CD4-positive, CD25-positive, alpha-beta regulatory T cell (primary cell): ENCODE results near the gene SPECC1. TPM values are rescaled to one million over a fixed set of nuclear protein-coding genes. Genes with fewer than 3 reads are reported as not detected.
A peak's percentile ranks its signal among the peaks of the same experiment; 100 is the strongest.

ENCODE experiments used
- ATAC-seq, 2 donors: fragments of 150-1000 bp; cut with Tn5 transposase; one replicate each; pipeline ENCODE4 v1.10.0; 2021; ENCODE audit warnings: low read depth in 2 of 2, moderate number of reproducible peaks in 2 of 2, moderate library complexity in 1 of 2
- DNase-seq, 3 donors: peaks; one replicate each; pipeline versions ENCODE4 v3.0.0 to v3.0.0-alpha.2; 2012 to 2022; ENCODE audit warnings: mixed read lengths in 1 of 3
- H3K27ac ChIP-seq: one replicate; pipeline ENCODE4 v1.7.0; 2013; ENCODE audit warnings: mild to moderate bottlenecking, low read length; ENCODE audit not compliant: insufficient read depth, poor library complexity, severe bottlenecking
- H3K27me3 ChIP-seq: one replicate; pipeline ENCODE4 v1.7.0; 2013; ENCODE audit warnings: low read length; ENCODE audit not compliant: control insufficient read depth, insufficient read depth
- H3K36me3 ChIP-seq: one replicate; pipeline ENCODE4 v1.7.0; 2013; ENCODE audit warnings: mild to moderate bottlenecking, low read length, moderate library complexity; ENCODE audit not compliant: control insufficient read depth, insufficient read depth
- H3K4me1 ChIP-seq: 2 replicates; pipeline ENCODE4 v1.7.0; 2013; ENCODE audit warnings: mild to moderate bottlenecking, low read length; ENCODE audit not compliant: insufficient read depth, control insufficient read depth, poor library complexity, severe bottlenecking
- H3K4me3 ChIP-seq: one replicate; pipeline ENCODE4 v1.7.0; 2013; ENCODE audit warnings: low read depth, mild to moderate bottlenecking, low read length, moderate library complexity
- H3K9me3 ChIP-seq, 2 experiments: 1 replicate in 1 of 2; 2 replicates in 1 of 2; pipeline ENCODE4 v1.7.0; 2013; ENCODE audit warnings: low read length in 2 of 2, mild to moderate bottlenecking in 1 of 2, moderate library complexity in 1 of 2; ENCODE audit not compliant: control insufficient read depth in 2 of 2
- H3K27ac Mint-ChIP-seq, 3 donors: one replicate each; pipeline ENCODE4 v1.8.0; 2020 to 2022; ENCODE audit warnings: mild to moderate bottlenecking in 3 of 3, mixed read lengths in 3 of 3, moderate library complexity in 2 of 3
- H3K27me3 Mint-ChIP-seq: one replicate; pipeline ENCODE4 v1.8.0; 2022; ENCODE audit warnings: mild to moderate bottlenecking, mixed read lengths
- H3K36me3 Mint-ChIP-seq: one replicate; pipeline ENCODE4 v1.8.0; 2020; ENCODE audit warnings: mixed read lengths
- H3K4me1 Mint-ChIP-seq, 4 donors: one replicate each; pipeline ENCODE4 v1.8.0; 2020 to 2022; ENCODE audit warnings: mixed read lengths in 4 of 4, mild to moderate bottlenecking in 1 of 4
- H3K4me3 Mint-ChIP-seq, 4 donors: one replicate each; pipeline ENCODE4 v1.8.0; 2020 to 2022; ENCODE audit warnings: mild to moderate bottlenecking in 4 of 4, mixed read lengths in 4 of 4, moderate library complexity in 3 of 4
- H3K9me3 Mint-ChIP-seq, 7 donors: one replicate each; pipeline ENCODE4 v1.8.0; 2020 to 2022; ENCODE audit warnings: mixed read lengths in 7 of 7, mild to moderate bottlenecking in 3 of 7, moderate library complexity in 2 of 7
- polyA plus RNA-seq, 4 donors: library from polyadenylated mRNA; unstranded; fragments of 300-500 nt; fragmentation: Illumina TruSeq; gene quantifications; one replicate each; pipeline ENCODE4 v1.2.3, GENCODE V29; 2021
- total RNA-seq: library from RNA; stranded (reverse); gene quantifications from one replicate; pipeline ENCODE4 v1.2.3, GENCODE V29; 2022

SPECC1 gene
- total and polyA plus RNA-seq, 5 donors from 2014 or later: 0.62 to 6.5 (median 1.2) TPM

DNA sequence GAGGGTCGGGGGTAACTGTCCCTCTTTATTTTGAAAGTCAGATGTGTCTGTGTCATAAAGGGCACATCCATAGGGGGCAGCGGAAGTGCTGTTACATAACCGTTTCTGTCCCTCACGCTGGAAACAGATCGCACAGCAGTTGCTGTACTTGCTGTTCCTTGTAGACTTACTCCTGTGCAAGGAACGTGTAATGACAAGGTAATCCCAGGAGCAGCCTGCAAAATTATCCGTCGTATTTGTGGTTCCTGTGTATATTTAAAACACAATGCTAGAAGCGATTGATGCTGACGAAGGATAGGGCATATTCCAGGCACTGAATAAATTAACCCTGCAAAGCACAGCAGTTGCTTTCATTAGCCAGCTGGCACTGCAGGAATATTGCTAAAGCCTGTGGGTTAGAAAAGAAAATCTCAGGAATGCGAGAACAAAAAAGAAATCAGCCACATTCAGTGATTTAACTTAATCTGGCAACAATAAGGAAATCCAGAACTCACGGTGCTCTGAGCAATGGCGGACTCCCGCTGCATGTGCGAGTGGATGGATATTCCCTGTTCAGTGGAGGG lies 76.2 kb downstream of the SPECC1 start:
- Mint-ChIP-seq H3K36me3 (peaks cover 3% of the 10 kb centered on the region), H3K9me3 (no peaks in the 10 kb centered on the region), H3K27me3 (peaks cover 8% of the 10 kb centered on the region), H3K4me3 (no peak overlapping the region), H3K4me1 (no peaks in the 10 kb centered on the region), H3K27ac (no peak overlapping the region)
- DNase-seq (no peak), ATAC-seq (no peak)
- H3K4me3 ChIP-seq: no peak overlapping the region
- H3K27ac ChIP-seq: no peak overlapping the region
- H3K36me3 ChIP-seq: no peaks in the 10 kb centered on the region
- no peaks in the 10 kb centered on the region for H3K9me3 ChIP-seq
- H3K27me3 ChIP-seq: peaks cover 3% of the 10 kb centered on the region
- H3K4me1 ChIP-seq: no peaks in the 10 kb centered on the region

DNA sequence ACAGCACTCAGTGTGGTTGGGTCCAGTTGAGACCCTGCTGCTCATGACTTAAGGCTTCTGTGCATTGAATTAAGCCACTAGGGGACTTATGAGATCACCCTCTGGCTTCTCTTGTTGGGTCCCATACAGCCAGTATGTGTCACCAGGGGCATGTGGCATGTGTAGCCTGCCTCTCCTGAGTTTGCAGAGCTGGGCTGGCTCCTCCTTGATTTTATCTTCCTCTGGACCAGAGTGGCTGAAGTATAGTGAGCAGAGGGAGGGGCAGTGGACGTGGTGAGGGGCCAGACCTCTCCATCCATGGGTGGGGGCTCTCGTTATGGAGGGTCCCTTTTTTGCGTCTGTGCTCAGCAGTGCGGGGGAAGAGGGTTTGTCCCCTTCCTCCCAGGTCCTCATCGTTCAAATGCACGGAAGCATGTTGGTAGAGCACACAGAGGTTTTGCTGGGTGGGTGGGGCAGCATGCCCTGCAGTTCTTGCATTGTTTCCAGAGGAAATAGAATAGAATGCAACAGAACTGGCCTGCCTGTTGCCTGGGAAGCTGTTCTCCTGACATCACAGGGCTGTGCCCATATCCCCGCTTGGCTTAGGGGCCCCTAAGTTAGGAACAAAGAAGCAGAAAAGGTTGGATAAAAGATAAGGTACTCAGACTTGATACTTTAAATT lies 77.4 kb downstream of the SPECC1 start:
- no peaks in the 10 kb centered on the region for H3K9me3 Mint-ChIP-seq
- ATAC-seq (no peak), DNase-seq (no peak)
- Histone ChIP-seq H3K4me1 (no peaks in the 10 kb centered on the region), H3K4me3 (no peak overlapping the region), H3K27ac (no peak overlapping the region), H3K9me3 (no peaks in the 10 kb centered on the region), H3K27me3 (peaks cover 3% of the 10 kb centered on the region), H3K36me3 (no peaks in the 10 kb centered on the region)
- peaks cover 3% of the 10 kb centered on the region for H3K36me3 Mint-ChIP-seq
- no peaks in the 10 kb centered on the region for H3K4me1 Mint-ChIP-seq
- H3K27me3 Mint-ChIP-seq: peaks cover 13% of the 10 kb centered on the region
- no peak overlapping the region for H3K4me3 Mint-ChIP-seq
- H3K27ac Mint-ChIP-seq: peak overlapping the region in 1 of 3 donors; percentile 67

DNA sequence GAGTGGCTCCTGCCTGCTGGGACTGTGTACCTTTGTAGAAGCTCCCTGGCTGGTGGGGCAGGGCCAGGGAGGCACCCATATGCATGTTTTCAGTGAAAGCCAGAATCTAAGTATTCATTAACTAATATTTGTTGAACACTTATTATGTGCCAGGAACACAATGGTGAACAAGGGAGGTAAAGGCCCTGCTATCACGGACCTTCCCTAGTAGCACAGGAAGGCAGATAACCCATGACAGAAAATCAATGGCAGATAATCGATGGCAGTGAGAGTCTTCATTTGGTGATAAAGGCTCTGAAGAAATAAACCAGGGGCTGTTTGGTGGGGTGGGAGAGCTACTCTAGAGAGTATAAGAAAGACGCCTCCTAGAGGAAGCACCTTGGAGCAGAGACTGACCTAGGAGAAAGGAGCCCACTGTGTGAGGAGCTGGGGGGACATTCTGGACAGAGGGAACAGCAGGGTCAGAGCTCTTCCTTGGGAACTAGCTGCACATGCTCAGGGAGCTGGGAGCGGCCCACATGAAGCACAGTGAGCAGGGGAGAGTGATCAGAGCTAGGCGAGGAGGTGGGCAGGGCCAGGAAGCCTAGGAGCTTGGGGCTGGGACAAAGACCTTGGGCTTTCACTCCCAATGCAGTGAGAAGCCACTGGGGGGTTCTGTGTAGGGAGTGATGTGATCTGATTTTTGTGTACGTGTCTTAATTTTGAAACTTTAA lies 78.5 kb downstream of the SPECC1 start:
- H3K9me3 ChIP-seq: no peaks in the 10 kb centered on the region
- Mint-ChIP-seq H3K4me1 (no peaks in the 10 kb centered on the region), H3K9me3 (no peaks in the 10 kb centered on the region), H3K27me3 (peaks cover 13% of the 10 kb centered on the region), H3K27ac (no peak overlapping the region), H3K36me3 (no peaks in the 10 kb centered on the region), H3K4me3 (no peak overlapping the region)
- H3K4me3 ChIP-seq: no peak overlapping the region
- no peak overlapping the region for H3K27ac ChIP-seq
- H3K27me3 ChIP-seq: peaks cover 3% of the 10 kb centered on the region
- H3K36me3 ChIP-seq: no peaks in the 10 kb centered on the region
- ATAC-seq (no peak), DNase-seq (no peak)
- no peaks in the 10 kb centered on the region for H3K4me1 ChIP-seq

DNA sequence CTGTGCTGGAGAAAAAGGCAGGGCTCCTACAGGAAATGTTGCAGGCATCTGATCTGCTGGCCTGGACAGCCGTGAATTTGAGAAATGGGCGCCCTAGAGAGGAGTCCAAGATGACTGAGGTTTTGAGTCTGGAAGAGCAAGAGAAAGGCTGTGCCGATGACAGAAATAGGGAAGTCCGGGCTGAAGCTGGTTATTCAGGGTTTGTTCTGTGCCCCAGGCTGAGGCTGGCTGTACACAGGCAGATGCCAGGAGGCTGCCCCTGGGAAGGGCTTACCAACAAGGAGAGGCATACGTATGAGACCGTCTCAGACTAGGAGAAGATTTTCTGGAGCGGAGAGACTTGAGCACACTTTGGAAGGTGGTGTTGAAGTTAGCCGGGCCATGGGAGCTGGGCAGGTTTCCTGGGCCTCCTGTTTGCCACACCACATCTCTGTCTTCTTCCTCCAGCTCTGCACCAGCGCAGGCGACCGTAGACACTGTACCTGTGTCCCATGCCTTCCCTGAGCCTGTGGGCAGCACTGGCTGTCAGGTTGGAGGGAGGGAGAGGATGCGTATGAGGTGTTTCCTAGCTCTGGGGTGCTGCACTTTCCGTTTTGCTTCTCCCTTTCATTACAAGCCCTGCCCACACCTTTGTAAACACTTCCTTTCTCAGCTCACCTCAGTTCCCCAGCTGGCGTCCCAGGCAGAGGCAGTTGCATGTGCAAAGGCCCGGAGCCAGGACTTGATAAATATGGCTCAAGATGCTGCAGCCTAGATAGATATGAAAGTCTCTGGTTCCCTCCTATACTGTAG lies 80.8 kb downstream of the SPECC1 start:
- DNase-seq: peak in 1 of 3 donors; percentile 17

DNA sequence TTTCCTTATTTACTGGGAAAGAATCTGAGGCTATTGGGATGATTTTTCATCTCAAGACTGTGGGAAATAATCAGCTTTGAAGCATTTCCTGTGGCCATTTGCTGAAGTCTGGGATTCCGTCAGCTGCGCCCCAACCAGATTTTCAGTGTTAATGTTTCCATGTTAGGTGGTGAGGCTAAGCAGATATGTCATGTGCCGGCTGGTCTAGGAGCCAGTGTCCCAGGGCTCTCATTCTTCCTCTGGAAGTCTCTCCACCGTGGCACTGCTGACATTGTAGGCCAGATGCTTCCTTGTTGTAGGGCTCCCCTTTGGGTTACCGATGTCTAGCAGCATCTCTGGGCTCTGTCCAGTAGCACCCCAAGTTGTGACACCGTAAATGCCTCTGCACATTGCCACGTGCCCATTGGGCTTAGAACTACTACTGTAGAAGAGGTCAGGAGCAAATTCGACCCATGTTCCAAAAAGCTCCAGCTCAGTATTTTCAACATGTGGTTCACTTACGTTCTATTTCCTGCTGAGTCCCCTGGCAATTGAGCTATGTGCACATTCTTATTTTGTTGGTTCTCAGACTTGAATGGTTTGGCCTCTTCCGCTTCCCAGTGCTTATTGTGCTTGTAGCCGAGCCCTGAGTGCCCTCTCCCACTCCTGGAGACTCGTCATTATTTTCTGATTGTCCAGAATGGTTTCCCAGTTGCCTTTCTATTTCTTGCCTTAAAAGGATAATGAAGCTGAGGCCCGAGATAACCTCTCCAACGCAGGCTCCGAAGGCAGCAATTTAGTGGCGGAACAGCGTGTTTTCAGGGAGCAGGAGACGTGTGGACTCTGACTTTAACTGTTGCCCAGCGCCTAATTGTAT lies 82.2 kb downstream of the SPECC1 start:
- no peak overlapping the region for H3K27ac Mint-ChIP-seq
- Histone ChIP-seq H3K4me3 (no peak overlapping the region), H3K4me1 (no peaks in the 10 kb centered on the region), H3K27ac (no peak overlapping the region), H3K27me3 (no peaks in the 10 kb centered on the region), H3K36me3 (no peaks in the 10 kb centered on the region), H3K9me3 (no peaks in the 10 kb centered on the region)
- no peaks in the 10 kb centered on the region for H3K36me3 Mint-ChIP-seq
- ATAC-seq (no peak), DNase-seq (no peak)
- H3K4me1 Mint-ChIP-seq: no peaks in the 10 kb centered on the region
- no peak overlapping the region for H3K4me3 Mint-ChIP-seq
- H3K27me3 Mint-ChIP-seq: peaks cover 17% of the 10 kb centered on the region
- H3K9me3 Mint-ChIP-seq: peaks cover 0 to 1% (median 0%) of the 10 kb centered on the region in 7 donors

More for the DNA sequence above, 80.8 kb downstream of the SPECC1 start:
- Mint-ChIP-seq H3K27me3 (peaks cover 17% of the 10 kb centered on the region), H3K4me1 (no peaks in the 10 kb centered on the region), H3K9me3 (peaks cover 0 to 1% (median 0%) of the 10 kb centered on the region in 7 donors), H3K27ac (peak overlapping the region in 2 of 3 donors; percentile 14 to 17), H3K4me3 (no peak overlapping the region), H3K36me3 (no peaks in the 10 kb centered on the region)
- H3K4me1 ChIP-seq: no peaks in the 10 kb centered on the region
- H3K9me3 ChIP-seq: no peaks in the 10 kb centered on the region
- H3K27me3 ChIP-seq: peaks cover under 1% of the 10 kb centered on the region
- ATAC-seq: no peak
- no peaks in the 10 kb centered on the region for H3K36me3 ChIP-seq
- no peak overlapping the region for H3K4me3 ChIP-seq
- H3K27ac ChIP-seq: no peak overlapping the region

DNA sequence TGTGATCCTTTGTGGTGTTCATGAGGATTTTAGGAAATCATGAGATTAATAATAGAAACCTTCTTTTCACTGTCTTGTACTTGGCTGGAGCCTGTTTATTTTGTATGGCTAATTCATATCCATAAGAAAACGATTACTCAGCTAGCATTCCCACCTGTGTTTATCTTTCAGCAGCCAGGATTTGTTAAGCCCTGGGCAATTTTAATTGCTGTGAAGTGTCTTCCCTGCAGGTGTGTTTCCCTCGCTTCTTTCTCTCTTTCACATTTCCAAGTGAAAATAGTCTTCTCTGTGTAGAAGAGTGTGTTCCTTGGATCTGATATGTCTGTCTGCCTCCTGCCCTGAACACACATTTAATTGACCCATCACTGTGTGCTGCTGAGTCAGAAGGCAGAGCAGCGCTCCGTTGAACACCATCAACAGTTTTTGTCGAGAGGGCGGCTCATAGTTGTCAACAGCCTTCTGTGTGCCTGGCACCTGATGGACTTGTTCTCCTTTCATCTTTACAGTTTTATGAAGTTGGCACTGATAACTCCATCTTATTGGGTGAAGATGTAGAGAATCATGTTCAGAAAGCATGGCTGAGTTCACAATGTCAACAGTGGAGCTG lies 83.2 kb downstream of the SPECC1 start:
- no peak overlapping the region for H3K27ac Mint-ChIP-seq
- H3K27me3 Mint-ChIP-seq: peaks cover 13% of the 10 kb centered on the region
- H3K4me3 Mint-ChIP-seq: no peak overlapping the region
- ATAC-seq (no peak), DNase-seq (no peak)
- H3K4me1 Mint-ChIP-seq: no peaks in the 10 kb centered on the region
- H3K9me3 ChIP-seq: no peaks in the 10 kb centered on the region
- H3K4me1 ChIP-seq: no peaks in the 10 kb centered on the region
- H3K36me3 Mint-ChIP-seq: no peaks in the 10 kb centered on the region
- H3K9me3 Mint-ChIP-seq: peaks cover 0 to 1% (median 0%) of the 10 kb centered on the region in 7 donors
- no peaks in the 10 kb centered on the region for H3K27me3 ChIP-seq
- H3K4me3 ChIP-seq: no peak overlapping the region
- H3K36me3 ChIP-seq: no peaks in the 10 kb centered on the region
- no peak overlapping the region for H3K27ac ChIP-seq
